Urothelium cell line (cell line): ENCODE results near the gene CCL13.
"Not testable (repeated sequence)": the region's sequence is repeated elsewhere in the genome, so short reads cannot be mapped to it uniquely, and the experiment has no call there.

Experiments used
- DNase-seq: peaks from one replicate; pipeline ENCODE4 v3.0.0; 2011; ENCODE audit warnings: low spot score, mixed read lengths
- FAIRE-seq: peaks from 2 replicates; lab custom pipeline; 2011; peaks lifted over from hg19 to GRCh38; lab: Jason Lieb, UNC

Gene CCL13

GRCh38 chr17:34356194-34356593 lies at the start of gene CCL13:
Gene CCL13 (plus strand): TSS chr17:34356480. CDS start chr17:34356527, 47 bp downstream.
- FAIRE-seq (no peak), DNase-seq (no peak)

DNA sequence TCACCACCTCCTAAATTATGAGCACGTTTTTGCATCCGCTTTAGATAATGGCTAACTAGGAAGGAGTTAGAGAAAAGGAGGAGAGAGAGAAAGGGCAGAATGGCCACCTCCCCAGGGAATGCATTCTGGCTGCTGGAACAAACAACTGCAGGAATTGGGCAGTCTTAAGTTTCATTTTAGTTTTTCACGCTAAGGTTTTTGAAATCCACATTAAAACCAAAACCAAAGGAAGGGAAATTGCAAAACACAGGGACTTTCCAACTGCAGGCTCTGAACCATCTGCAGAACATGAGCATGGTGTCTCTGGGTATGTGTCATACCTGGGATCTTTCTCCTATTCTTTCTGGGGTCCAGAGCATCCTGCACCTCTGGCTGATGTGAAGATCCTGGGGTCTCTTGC lies 49.2 kb upstream of the CCL13 start:
- no peak for FAIRE-seq

DNA sequence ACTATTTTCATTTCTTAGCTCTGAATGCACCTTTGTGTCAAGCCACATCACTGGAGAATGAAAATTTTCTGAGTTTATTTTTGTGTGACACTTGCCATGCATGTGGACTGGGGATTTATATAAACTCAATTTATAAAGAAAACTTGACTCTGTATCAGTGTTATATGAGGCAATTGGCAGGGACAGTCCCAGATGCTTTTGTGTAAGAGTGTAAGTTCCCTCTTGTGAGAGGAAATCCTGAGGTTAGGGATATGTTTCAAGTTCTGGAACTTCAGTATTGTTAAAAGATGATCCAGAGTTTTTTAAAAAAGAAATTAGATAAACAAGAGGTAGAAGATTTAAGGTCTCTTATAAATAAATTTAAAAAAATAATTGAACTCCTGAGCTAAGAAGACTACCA lies 47.9 kb upstream of the CCL13 start:
- FAIRE-seq = no peak
- no peak for DNase-seq

More for the DNA sequence above, 49.2 kb upstream of the CCL13 start:
- DNase-seq = no peak

- no peak for DNase-seq
These were observed 45.0 kb upstream of the CCL13 start for GRCh38 chr17:34311291-34311690.

GRCh38 chr17:34312080-34312479 lies 44.2 kb upstream of the CCL13 start:
- DNase-seq (no peak), FAIRE-seq (no peak)

More at GRCh38 chr17:34311291-34311690, 45.0 kb upstream of the CCL13 start:
- FAIRE-seq = no peak

- DNase-seq = no peak
- no peak for FAIRE-seq
These were observed 43.1 kb upstream of the CCL13 start for GRCh38 chr17:34313164-34313563.

DNA sequence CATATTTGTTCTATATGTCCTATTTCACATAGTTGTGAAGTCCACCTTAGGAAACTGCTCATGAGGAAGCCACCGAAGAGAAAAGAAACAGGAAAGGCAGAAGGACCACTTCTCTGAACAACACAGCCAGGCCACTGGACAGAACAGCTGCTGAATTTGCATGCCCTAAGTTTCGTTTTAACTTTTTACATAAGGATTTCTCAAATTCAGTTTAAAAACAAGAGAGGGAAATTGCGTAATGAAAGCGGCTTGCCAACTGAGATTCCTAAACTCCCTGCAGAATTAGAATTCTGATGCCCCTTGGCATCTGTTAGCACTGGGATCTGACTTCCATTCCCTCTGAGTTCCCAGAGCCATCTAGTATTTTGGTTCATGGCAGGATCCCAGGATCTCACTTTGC lies 42.0 kb upstream of the CCL13 start:
- FAIRE-seq (no peak), DNase-seq (no peak)

- DNase-seq (no peak), FAIRE-seq (no peak)
These were observed 37.8 kb upstream of the CCL13 start for GRCh38 chr17:34318474-34318873.

- FAIRE-seq (no peak), DNase-seq (no peak)
These were observed 37.2 kb upstream of the CCL13 start, which contains the start of gene CCL8 for GRCh38 chr17:34319039-34319483. Gene CCL8 (plus strand): TSS chr17:34319435. CDS start chr17:34319502, 67 bp downstream.

DNA sequence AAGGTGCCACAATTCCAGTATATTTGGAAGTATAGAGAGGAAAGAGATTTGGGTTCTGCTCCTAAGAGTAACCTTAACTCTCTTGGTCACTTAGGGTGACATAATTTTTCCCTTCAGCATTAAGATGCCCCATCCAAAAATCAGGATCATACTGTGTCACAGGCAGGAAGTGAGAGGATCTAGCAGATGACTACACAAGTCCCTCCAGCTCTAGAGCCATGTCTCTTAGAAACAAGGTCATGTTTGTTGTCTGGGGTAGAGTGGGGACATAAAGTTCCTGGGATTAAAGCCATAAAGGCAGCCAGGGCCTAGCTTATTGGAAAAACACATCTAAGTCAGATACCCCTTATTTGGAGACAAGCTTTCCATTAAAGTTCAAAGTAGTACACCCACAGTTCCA lies 34.3 kb upstream of the CCL13 start:
- DNase-seq (no peak), FAIRE-seq (no peak)

DNA sequence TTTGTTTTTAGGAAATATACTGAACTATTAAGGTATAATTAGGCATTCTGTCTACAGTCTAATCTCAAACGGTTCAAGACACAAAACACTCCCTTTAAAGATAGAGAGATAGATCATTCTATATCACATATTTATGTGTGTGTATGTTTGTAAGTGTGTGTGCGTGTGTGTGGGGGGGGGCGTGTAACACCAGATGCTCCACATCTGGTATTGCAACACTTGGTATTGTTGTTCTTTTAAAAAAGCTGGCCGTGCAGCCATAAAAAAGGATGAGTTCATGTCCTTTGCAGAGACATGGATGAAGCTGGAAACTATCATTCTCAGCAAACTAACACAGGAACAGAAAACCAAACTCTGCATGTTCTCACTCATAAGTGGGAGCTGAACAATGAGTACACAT lies 28.7 kb upstream of the CCL13 start:
- not testable (repeated sequence) for FAIRE-seq, DNase-seq

DNA sequence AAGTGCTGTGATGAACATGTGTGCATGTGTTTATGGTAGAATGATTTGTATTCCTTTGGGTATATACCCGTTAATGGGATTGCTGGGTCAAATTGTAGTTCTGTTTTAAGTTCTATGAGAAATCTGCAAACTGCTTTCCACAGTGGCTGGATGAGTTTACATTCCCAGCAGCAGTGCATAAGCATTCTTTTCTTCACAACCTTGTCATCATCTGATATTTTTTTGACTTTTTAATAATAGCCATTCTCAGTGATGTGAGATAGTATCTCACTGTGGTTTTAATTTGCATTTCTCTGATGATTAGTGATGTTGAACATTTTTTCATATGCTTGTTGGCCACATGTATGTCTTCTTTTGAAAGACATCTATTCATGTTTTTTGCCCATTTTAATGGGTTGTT lies 18.6 kb upstream of the CCL13 start:
- FAIRE-seq (no peak), DNase-seq (no peak)

GRCh38 chr17:34339138-34339770 lies 17.0 kb upstream of the CCL13 start:
- no peak for FAIRE-seq
- no peak for DNase-seq

DNA sequence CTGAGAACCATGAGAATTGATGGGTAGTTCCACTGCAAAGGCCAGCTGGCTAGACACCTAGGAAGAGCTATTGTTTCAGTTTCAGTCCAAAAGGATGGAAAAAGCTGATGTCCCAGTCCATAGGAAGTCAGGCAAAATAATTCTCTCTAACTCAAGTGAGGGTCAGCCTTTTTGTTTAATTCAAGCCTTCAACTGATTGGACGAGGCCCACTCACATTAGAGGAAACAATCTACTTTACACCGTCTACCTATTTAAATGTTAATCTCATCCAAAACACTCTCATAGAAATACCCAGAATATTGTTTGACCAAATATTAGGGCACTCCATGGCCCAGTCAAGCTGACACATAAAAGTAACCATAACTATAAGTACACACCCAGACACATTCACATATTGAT lies 14.4 kb upstream of the CCL13 start:
- DNase-seq = no peak
- FAIRE-seq = no peak

GRCh38 chr17:34347063-34347462 lies 9.2 kb upstream of the CCL13 start:
- FAIRE-seq (no peak), DNase-seq (no peak)

GRCh38 chr17:34349751-34350150 lies 6.5 kb upstream of the CCL13 start:
- DNase-seq (no peak), FAIRE-seq (no peak)

DNA sequence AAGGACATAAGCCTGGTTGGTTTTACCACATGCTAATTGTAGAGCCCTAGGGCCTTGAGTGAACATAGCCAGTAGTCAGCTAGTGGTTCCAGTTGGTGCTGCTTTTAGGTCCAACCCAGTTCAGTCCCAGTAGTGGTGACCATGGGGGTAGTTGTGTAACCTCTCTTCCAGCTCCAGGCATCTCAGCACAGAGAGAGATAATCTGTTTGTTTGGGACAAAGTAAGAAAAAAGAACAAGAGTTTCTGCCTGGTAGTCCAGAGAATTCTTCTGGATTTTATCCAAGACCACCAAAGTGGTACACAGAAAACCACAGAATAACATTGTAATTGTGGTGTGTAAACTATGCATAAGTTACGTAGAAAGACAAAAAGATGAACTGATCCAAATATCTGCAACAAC lies 5.2 kb upstream of the CCL13 start:
- FAIRE-seq (no peak), DNase-seq (no peak)

DNA sequence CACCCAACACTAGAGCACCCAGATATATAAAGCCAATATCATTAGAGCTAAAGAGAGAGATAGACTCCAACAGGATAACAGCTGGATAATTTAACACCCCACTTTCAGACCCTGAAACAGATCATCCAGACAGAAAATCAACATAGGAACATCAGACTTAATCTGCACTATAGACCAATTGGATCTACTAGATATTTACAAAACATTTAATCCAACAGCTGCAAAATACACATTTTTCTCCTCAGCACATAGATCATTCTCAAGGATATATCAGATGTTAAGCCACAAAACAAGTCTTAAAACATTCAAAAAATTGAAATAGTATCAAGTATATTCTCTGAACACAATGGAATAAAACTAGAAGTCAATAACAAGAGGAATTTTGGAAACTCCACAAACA lies 4.1 kb upstream of the CCL13 start:
- FAIRE-seq = no peak
- DNase-seq = no peak

GRCh38 chr17:34354637-34355036 lies 1.6 kb upstream of the CCL13 start:
- no peak for DNase-seq
- no peak for FAIRE-seq

GRCh38 chr17:34357398-34357797 lies 1.1 kb downstream of the CCL13 start:
- DNase-seq (no peak), FAIRE-seq (no peak)

GRCh38 chr17:34358631-34359030 lies 2.4 kb downstream of the CCL13 start:
- FAIRE-seq = no peak

GRCh38 chr17:34360601-34361270 lies 4.5 kb downstream of the CCL13 start:
- no peak for FAIRE-seq
- no peak for DNase-seq

More at GRCh38 chr17:34358631-34359030, 2.4 kb downstream of the CCL13 start:
- DNase-seq = no peak
